PC-3 (cell line): Measurements from ENCODE around the gene PURA. TPM values are rescaled to one million over a fixed set of nuclear protein-coding genes. Genes with fewer than 3 reads are reported as not detected.
"Not testable (repeated sequence)": the region's sequence is repeated elsewhere in the genome, so short reads cannot be mapped to it uniquely, and the experiment has no call there.

Experiments
- ATAC-seq: fragments of 200-7000 bp; cut with Tn5 transposase; 2 replicates; pipeline ENCODE4 v1.9.1; 2020; ENCODE audit warnings: mild to moderate bottlenecking, moderate library complexity
- BruUV-seq: library from RNA; stranded (reverse); fragments of 400-500 nt; replicated peaks from 2 replicates; lab custom pipeline; 2021; lab: Mats Ljungman, UMichigan
- CTCF ChIA-PET: fragments of 300-600 bp; sonication (Branson Sonifier 250); formaldehyde crosslinking; loops from one replicate; lab custom pipeline; 2022; ENCODE audit warnings: antibody characterized with exemption; lab: Charles Lee
- POLR2A ChIA-PET: fragments of 300-600 bp; sonication (Branson Sonifier 250); formaldehyde crosslinking; loops from one replicate; lab custom pipeline; 2022; ENCODE audit warnings: antibody characterized with exemption; ENCODE audit not compliant: unreplicated experiment; lab: Charles Lee
- DNase-seq: peaks from one replicate; pipeline ENCODE4 v3.0.0-alpha.2; 2015
- H2AFZ ChIP-seq: fragments of 300-600 bp; sonication (generic); 2 replicates; pipeline ENCODE4 v1.6.0; 2016; ENCODE audit warnings: antibody characterized with exemption, low read length
- H3F3A ChIP-seq: fragments of 300-600 bp; sonication (generic); one replicate; pipeline ENCODE4 v1.6.0; 2017; ENCODE audit warnings: antibody characterized with exemption, low read length, control low read depth, mild to moderate bottlenecking; ENCODE audit not compliant: unreplicated experiment
- H3K27ac ChIP-seq: fragments of 300-600 bp; sonication (generic); 2 replicates; pipeline ENCODE4 v1.5.1; 2016; ENCODE audit warnings: mild to moderate bottlenecking, low read length
- H3K27me3 ChIP-seq: fragments of 300-600 bp; sonication (generic); 2 replicates; pipeline ENCODE4 v1.6.1; 2016; ENCODE audit warnings: low read length, mixed read lengths
- H3K36me3 ChIP-seq: fragments of 300-600 bp; sonication (generic); 2 replicates; pipeline ENCODE4 v1.6.1; 2016; ENCODE audit warnings: low read depth, mixed run types, low read length, mixed read lengths
- H3K4me1 ChIP-seq: fragments of 300-600 bp; sonication (generic); 2 replicates; pipeline ENCODE4 v1.5.1; 2016; ENCODE audit warnings: low read length; ENCODE audit not compliant: insufficient read depth
- H3K4me2 ChIP-seq: fragments of 300-600 bp; sonication (generic); 2 replicates; pipeline ENCODE4 v1.6.0; 2016; ENCODE audit warnings: low read length
- H3K4me3 ChIP-seq: fragments of 300-600 bp; sonication (generic); 2 replicates; pipeline ENCODE4 v1.5.1; 2016; ENCODE audit warnings: mild to moderate bottlenecking, low read length, mixed read lengths
- H3K79me2 ChIP-seq: fragments of 300-600 bp; sonication (generic); 2 replicates; pipeline ENCODE4 v1.6.1; 2017; ENCODE audit warnings: low read length, mixed read lengths
- H3K9ac ChIP-seq: fragments of 300-600 bp; sonication (generic); 2 replicates; pipeline ENCODE4 v1.6.0; 2016; ENCODE audit warnings: mild to moderate bottlenecking, low read length
- H3K9me2 ChIP-seq: fragments of 300-600 bp; sonication (generic); replicated peaks from 2 replicates; pipeline ENCODE4 v1.6.1; 2016; ENCODE audit warnings: mixed run types, low read length, mixed read lengths
- H3K9me3 ChIP-seq: fragments of 300-600 bp; sonication (generic); 2 replicates; pipeline ENCODE4 v1.6.1; 2016; ENCODE audit warnings: low read length, mixed read lengths
- H4K20me1 ChIP-seq: fragments of 300-600 bp; sonication (generic); 2 replicates; pipeline ENCODE4 v1.6.1; 2016; ENCODE audit warnings: low read length, mixed read lengths
- CTCF ChIP-seq: fragments of 300-600 bp; sonication (generic); conservative IDR thresholded peaks from 2 replicates; pipeline ENCODE4 v1.5.1; 2017; ENCODE audit warnings: antibody characterized with exemption, low read depth, mild to moderate bottlenecking, low read length
- EZH2 ChIP-seq: fragments of 300-600 bp; sonication (generic); IDR thresholded peaks from one replicate; pipeline ENCODE4 v1.6.1; 2017; ENCODE audit warnings: antibody characterized with exemption, mild to moderate bottlenecking, low read length; ENCODE audit not compliant: unreplicated experiment
- EZH2phosphoT487 ChIP-seq: fragments of 300-600 bp; sonication (generic); IDR thresholded peaks from 2 replicates; pipeline ENCODE4 v1.6.1; 2018; ENCODE audit warnings: mild to moderate bottlenecking, antibody characterized with exemption, low read length, borderline replicate concordance
- intact Hi-C: fragments of 100-400 bp; cut with micrococcal nuclease; formaldehyde crosslinking; loops from 2 replicates; pipeline ENCODE4 v1.9.0; 2023
- total RNA-seq: library from RNA; depleted of rRNA; stranded (reverse); fragments of >200 nt; gene quantifications from 2 replicates; pipeline ENCODE4 v1.2.3, GENCODE V29; 2014

PURA gene
- total RNA-seq, 1 experiment from 2014 or later = 8.5 TPM

- no TSS peak for BruUV-seq
- intact Hi-C loops = no loop called here
- no peak overlapping the region for H2AFZ ChIP-seq
- H3F3A ChIP-seq = no peaks in the 10 kb centered on the region
- H3K36me3 ChIP-seq = no peaks in the 10 kb centered on the region
- TF ChIP-seq EZH2 (no peak), EZH2phosphoT487 (no peak), CTCF (no peak)
- POLR2A ChIA-PET = no interaction called here
- no peaks in the 10 kb centered on the region for H3K27me3 ChIP-seq
- H3K27ac ChIP-seq = no peak overlapping the region
- no peaks in the 10 kb centered on the region for H4K20me1 ChIP-seq
- no peak overlapping the region for H3K4me3 ChIP-seq
- no peak for DNase-seq
- no peaks in the 10 kb centered on the region for H3K9me3 ChIP-seq
- H3K79me2 ChIP-seq = no peaks in the 10 kb centered on the region
- no peak for ATAC-seq
- no peaks in the 10 kb centered on the region for H3K9me2 ChIP-seq
- H3K9ac ChIP-seq = no peak overlapping the region
- H3K4me2 ChIP-seq = no peak overlapping the region
- H3K4me1 ChIP-seq = peaks cover 5% of the 10 kb centered on the region
- CTCF ChIA-PET = no interaction called here
Measured at GRCh38 chr5:140153255-140153654, 39.3 kb downstream of the PURA start.

- Histone ChIP-seq H3K4me2 (no peak overlapping the region), H3K9me2 (no peaks in the 10 kb centered on the region), H2AFZ (no peak overlapping the region), H3K4me3 (no peak overlapping the region), H3K36me3 (no peaks in the 10 kb centered on the region), H4K20me1 (no peaks in the 10 kb centered on the region), H3K4me1 (peaks cover 5% of the 10 kb centered on the region), H3K79me2 (no peaks in the 10 kb centered on the region), H3K27ac (no peak overlapping the region), H3K9me3 (no peaks in the 10 kb centered on the region), H3K9ac (no peak overlapping the region), H3F3A (no peaks in the 10 kb centered on the region), H3K27me3 (no peaks in the 10 kb centered on the region)
- no peak for TF ChIP-seq EZH2
- TF ChIP-seq CTCF = no peak
- no peak for TF ChIP-seq EZH2phosphoT487
- ChIA-PET CTCF (interaction anchor here (1.0 kb wide), 1 partner anchor 81 kb away, joined by 3 read pairs; no protein-coding TSS in a partner anchor), POLR2A (no interaction called here)
- ATAC-seq (no peak), DNase-seq (no peak)
- BruUV-seq = no TSS peak
- intact Hi-C loops = no loop called here
Measured at GRCh38 chr5:140153905-140154304, 40.0 kb downstream of the PURA start.

GRCh38 chr5:140154710-140155381 lies 40.9 kb downstream of the PURA start:
- DNase-seq, POLR2A ChIA-PET, H3K9me2 ChIP-seq, H3K4me2 ChIP-seq, H3K9ac ChIP-seq, H3F3A ChIP-seq, intact Hi-C loops, H2AFZ ChIP-seq, ATAC-seq, H3K4me1 ChIP-seq, H3K4me3 ChIP-seq, H3K27ac ChIP-seq, BruUV-seq, H3K9me3 ChIP-seq, H3K36me3 ChIP-seq, H3K79me2 ChIP-seq, H3K27me3 ChIP-seq, H4K20me1 ChIP-seq: not testable (repeated sequence)
- CTCF ChIA-PET = interaction anchor here (1.0 kb wide), 1 partner anchor 82 kb away, joined by 3 read pairs; no protein-coding TSS in a partner anchor
